Measurements from ENCODE around the gene CYB561. TPM values are rescaled to one million over a fixed set of nuclear protein-coding genes. Genes with fewer than 3 reads are reported as not detected.

CYB561 gene
- total and polyA plus RNA-seq, 10 of the 15 experiments (the other 5 are each of a cell fraction or from before 2014, with no cell fraction given): 0.52 to 6.9 (median 2.5) TPM

DNA sequence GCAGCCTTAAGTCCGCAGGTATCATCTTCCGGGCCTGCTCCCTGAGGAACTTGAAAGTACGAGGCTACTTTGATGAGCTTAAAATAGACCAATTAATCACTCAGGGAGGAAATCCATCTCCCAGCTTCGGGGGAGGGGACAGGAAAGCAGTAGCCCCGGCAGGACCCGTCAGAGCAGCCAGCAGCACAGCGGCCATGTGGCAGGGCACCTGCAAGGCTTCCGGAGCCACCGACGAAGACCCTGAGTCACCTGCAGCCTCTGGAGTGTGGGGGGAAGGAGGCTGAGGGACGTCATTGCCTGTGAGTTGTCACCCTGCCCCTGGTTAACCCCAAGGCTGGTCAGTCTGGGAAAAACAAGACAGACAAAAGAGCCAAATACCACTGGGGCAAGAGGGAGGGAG is 4.4 kb upstream of the CYB561 start (continued):
- TF ChIP-seq ATF2 (IDR thresholded peaks at IDR 0.05; ENCODE audit: low read length): no peak
- no peak for TF ChIP-seq MEF2B (IDR thresholded peaks at IDR 0.05; ENCODE audit: partially characterized antibody, poor library complexity, severe bottlenecking)
- no peak for TF ChIP-seq IKZF2 (IDR thresholded peaks at IDR 0.05)
- TF ChIP-seq BCL3 (IDR thresholded peaks at IDR 0.05; ENCODE audit: borderline replicate concordance, insufficient read depth, low read depth, low read length, poor library complexity, severe bottlenecking): no peak
- no peak for TF ChIP-seq KLF5 (IDR thresholded peaks at IDR 0.05; ENCODE audit: partially characterized antibody)
- no peak for TF ChIP-seq SMAD5 (IDR thresholded peaks at IDR 0.05; ENCODE audit: low read depth)

DNA sequence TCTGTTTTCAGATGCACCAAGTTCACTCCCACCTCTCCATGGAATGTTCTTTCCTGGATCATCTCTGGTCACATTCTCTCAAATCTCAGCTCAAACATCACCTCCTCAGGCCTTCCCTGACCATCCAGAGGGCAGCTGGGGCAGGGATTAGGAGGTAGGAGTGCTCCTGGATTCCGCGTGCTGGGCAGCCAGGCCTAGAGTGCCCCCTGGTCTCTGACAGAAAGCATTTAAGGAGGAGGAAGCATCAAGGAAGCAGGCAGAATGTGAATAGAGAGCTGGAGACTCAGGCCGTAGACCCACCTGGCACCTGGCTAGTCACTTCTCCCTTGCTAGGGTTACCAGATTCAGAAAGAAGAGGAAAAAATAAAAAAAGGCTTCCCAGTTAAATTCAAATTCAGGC is 2.5 kb upstream of the CYB561 start:
- Histone ChIP-seq H2AFZ (ENCODE audit: control insufficient read depth, low read depth, low read length) (no peak overlapping the region), H3K27ac (ENCODE audit: control insufficient read depth, insufficient read depth) (no peak overlapping the region), H4K20me1 (ENCODE audit: control insufficient read depth, insufficient read depth) (no peaks in the 10 kb centered on the region), H3K9me3 (replicated peaks; ENCODE audit: control insufficient read depth, insufficient read depth, low read length) (no peaks in the 10 kb centered on the region), H3K4me1 (ENCODE audit: control insufficient read depth, insufficient read depth, low read length) (peaks cover 14% of the 10 kb centered on the region), H3K79me2 (ENCODE audit: control insufficient read depth, insufficient read depth, low read length) (no peaks in the 10 kb centered on the region), H3K9ac (ENCODE audit: control insufficient read depth, insufficient read depth, low read length) (no peak overlapping the region), H3K27me3 (replicated peaks in 1 of 2; ENCODE audit: control insufficient read depth in 2 of 2, insufficient read depth in 2 of 2, low read length in 1 of 2) (no peaks in the 10 kb centered on the region), H3K36me3 (ENCODE audit: control insufficient read depth in 2 of 2, insufficient read depth in 2 of 2, low read length in 1 of 2) (no peaks in the 10 kb centered on the region), H3K4me2 (ENCODE audit: control insufficient read depth, insufficient read depth) (no peak overlapping the region), H3K4me3 (no peak overlapping the region)
- CTCF ChIA-PET: interaction anchor here (1.7 kb wide), 1 partner anchor 23 kb away, joined by 3 read pairs; no protein-coding TSS in a partner anchor
- in situ Hi-C loops (cut with MboI): loop anchor here (25.0 kb wide), 1 partner anchor 389 kb away; the partner anchor contains the start of genes FTSJ3, PSMC5 and SMARCD2
- no TSS peak for BruUV-seq (replicated peaks)
- WGBS (ENCODE audit: insufficient coverage, insufficient replicate concordance, low lambda C conversion rate, missing lambda C conversion rate): 100% methylated on average over 3 of the region's 3 CpGs
- DNase-seq (ENCODE audit: low read depth, low spot score) (no peak), ATAC-seq (no peak), FAIRE-seq (no peak)
- intact Hi-C loops (cut with micrococcal nuclease; ENCODE audit: unreplicated experiment): no loop called here
- POLR2A ChIA-PET: no interaction called here
- SMC1A ChIA-PET (ENCODE audit: uncharacterized antibody, unreplicated experiment): no interaction called here
- RAD21 ChIA-PET (ENCODE audit: unreplicated experiment): no interaction called here
- TF ChIP-seq E4F1 (IDR thresholded peaks at IDR 0.05; ENCODE audit: borderline replicate concordance, partially characterized antibody) (no peak), IKZF1 (conservative IDR thresholded peaks at IDR 0.05) (no peak), EGR1 (IDR thresholded peaks at IDR 0.05; ENCODE audit: borderline replicate concordance in 1 of 2, low read depth in 2 of 2, low read length in 2 of 2) (no peak), NBN (IDR thresholded peaks at IDR 0.05) (no peak)

Data from GM12878 (cell line).